ENCODE data around the gene BLOC1S5.

GRCh38 chr6:7996538-7997111 is 67.6 kb downstream of the BLOC1S5 start:
- TF ChIP-seq POLR2A (IDR thresholded peaks at IDR 0.05; ENCODE audit: low read depth, low read length) (peak; percentile 86), CTCF (IDR thresholded peaks at IDR 0.05; ENCODE audit: extremely low read depth in 1 of 2, insufficient read depth in 1 of 2, low read depth in 1 of 2, low read length in 2 of 2) (no peak), GATA2 (IDR thresholded peaks at IDR 0.05; ENCODE audit: insufficient read depth, insufficient read length, low read depth, low read length) (no peak), POLR2AphosphoS5 (IDR thresholded peaks at IDR 0.05; ENCODE audit: insufficient read depth, low read depth, low read length) (peak; percentile 82), EZH2 (IDR thresholded peaks at IDR 0.05; ENCODE audit: borderline replicate concordance, low read depth, low read length, severe bottlenecking) (no peak), MYC (IDR thresholded peaks at IDR 0.05; ENCODE audit: low read depth, low read length) (peak; percentile 84), FOS (IDR thresholded peaks at IDR 0.05; ENCODE audit: borderline replicate concordance, insufficient read depth, low read length) (no peak)

Data from endothelial cell of umbilical vein (primary cell).